ENCODE measurements around the gene CBLN3.
"Not testable (repeated sequence)": the region's sequence is repeated elsewhere in the genome, so short reads cannot be mapped to it uniquely, and the experiment has no call there.

CBLN3 gene

DNA sequence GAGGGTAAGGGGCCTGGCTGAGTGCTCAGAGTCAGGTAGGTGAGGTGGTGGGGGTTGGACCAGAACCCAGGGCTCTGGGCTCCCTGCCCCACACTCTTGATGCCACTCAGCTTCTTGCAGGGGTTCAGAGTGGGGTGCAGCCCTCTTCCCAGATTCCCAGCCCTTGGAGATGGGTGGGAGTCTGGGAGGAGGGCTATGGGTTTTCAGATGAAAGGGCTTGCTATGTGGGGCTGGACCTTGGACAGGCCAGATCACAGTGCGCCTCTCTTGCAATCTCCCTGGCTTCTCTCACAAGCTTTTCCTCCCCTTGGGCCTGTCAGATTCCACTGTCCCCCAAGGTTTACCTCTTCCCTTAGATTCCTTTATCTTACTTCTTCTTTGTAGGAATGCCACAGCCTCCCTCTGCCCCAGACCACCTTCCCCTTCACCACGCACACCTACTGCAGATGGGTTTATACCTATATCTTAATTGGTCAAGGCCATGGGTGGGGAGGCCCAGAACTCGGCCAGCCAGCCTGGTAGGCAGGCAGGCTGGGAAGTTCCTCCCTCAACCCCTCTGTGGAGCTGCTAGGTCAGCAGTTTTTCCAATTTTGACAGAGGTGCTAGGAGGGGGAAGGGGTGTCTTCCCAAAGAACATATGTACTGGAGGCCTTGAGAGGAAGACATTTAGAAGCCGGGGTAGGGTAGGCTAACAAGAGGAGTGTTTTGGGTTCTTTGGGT lies 29.3 kb downstream of the CBLN3 start:
- no peak for DNase-seq

DNA sequence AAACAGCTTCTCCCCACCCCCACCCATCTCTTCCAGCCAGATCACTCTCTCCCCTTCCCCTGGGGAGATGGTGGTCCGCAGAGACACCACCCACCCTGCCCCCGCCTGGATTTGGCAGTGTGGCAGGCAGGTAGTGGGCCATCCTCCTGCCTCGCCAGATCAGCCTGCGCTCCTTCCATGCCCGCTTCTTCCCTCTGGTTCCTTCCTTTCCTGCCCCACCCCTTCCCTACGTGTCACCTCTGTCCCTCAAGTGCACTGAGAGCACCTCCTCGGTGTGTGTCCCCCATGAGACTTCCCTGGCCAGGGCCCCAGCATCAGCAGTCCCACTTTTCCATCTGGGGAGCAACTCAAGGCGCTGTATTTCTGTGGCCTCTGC lies 30.0 kb downstream of the CBLN3 start:
- DNase-seq = no peak

DNA sequence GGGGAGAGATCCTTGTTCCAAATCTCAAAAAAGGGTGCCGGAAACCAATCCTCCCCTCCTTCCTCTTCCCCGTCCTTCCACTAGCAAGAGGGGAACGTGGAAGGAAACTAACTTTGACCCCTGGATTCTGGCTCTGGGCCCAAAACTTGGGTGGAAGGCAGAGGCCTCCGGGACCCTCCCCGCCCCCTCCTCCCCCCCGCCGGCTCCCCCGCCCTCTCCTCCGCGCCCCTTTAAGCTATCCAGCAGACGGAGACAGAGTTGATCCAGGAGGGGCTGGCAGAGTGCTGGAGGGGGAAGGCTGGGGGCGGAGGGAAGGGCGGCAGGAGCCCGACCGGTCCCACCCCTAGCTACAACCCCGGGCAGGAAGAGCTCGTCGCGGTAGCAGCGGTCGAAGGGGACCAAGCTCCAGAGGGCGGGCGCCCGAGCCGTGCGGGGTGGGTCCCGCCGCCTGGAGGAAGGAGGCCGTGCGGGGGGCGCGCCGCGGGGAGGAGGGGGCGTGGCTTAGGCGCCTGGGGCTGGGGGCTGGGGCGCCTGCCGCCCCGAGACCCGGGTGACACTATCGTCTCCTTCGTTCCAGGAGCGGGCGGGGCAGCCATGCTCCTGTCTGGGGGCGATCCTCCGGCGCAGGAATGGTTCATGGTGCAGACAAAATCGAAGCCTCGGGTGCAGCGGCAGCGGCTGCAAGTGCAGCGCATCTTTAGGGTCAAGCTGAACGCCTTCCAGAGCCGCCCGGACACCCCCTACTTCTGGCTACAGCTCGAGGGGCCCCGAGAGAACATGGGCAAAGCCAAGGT lies 30.6 kb downstream of the CBLN3 start, which contains the start of gene NYNRIN:
Gene NYNRIN, plus strand, starts transcription at position 351 of the 794 bp plus-strand sequence. Its CDS starts 244 bp downstream, at position 595.
- DNase-seq = no peak

DNA sequence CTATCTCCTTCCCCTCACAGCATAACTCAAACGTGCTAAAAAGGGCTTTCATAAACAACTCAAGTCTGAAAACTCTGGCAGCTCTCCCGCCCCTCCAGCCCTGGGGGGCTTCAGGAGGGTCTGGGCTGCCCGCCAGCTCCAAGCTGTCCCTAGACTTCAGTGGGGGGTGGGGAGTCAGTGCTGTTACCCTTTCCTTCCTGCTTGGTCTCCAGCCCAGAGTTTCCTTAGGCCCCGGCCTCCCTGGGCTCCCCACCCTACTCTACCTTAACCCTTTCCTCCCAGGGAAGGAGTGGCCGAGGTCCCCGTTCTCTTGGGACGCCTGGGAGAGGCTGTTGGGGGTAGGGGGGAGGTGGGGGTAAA lies 31.2 kb downstream of the CBLN3 start:
- DNase-seq = no peak

DNA sequence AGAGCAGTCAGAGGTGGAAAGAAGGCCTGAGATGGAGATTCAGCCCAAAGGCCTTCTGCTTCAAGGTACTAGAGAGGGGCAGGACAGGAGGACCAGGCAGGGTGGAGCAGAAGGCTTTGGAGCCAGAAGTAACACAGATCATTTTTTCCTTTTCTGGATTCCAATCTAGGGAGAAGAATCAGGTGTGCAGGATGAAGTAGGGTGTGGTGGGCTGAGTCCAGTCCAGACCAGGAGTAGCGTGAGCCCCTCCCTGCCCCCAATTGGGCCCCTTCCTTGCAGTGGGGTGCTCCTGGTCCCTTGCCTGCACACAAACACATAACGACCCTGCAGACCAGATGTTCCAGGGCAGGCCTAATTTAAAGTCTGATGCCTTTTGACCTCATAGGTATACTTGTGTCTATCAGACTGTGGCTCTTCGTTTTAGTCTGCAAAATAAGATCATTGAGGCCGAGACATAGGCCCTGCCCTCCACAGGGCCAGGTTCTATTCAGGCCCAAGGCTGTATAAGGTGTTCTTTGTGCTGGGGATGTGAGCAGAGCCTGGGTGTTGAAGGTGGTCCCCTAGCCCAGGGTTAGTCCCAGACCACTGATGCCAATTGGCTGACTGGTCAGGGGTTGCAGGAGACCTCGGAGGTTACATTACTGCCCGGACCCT lies 31.7 kb downstream of the CBLN3 start:
- DNase-seq = no peak

DNA sequence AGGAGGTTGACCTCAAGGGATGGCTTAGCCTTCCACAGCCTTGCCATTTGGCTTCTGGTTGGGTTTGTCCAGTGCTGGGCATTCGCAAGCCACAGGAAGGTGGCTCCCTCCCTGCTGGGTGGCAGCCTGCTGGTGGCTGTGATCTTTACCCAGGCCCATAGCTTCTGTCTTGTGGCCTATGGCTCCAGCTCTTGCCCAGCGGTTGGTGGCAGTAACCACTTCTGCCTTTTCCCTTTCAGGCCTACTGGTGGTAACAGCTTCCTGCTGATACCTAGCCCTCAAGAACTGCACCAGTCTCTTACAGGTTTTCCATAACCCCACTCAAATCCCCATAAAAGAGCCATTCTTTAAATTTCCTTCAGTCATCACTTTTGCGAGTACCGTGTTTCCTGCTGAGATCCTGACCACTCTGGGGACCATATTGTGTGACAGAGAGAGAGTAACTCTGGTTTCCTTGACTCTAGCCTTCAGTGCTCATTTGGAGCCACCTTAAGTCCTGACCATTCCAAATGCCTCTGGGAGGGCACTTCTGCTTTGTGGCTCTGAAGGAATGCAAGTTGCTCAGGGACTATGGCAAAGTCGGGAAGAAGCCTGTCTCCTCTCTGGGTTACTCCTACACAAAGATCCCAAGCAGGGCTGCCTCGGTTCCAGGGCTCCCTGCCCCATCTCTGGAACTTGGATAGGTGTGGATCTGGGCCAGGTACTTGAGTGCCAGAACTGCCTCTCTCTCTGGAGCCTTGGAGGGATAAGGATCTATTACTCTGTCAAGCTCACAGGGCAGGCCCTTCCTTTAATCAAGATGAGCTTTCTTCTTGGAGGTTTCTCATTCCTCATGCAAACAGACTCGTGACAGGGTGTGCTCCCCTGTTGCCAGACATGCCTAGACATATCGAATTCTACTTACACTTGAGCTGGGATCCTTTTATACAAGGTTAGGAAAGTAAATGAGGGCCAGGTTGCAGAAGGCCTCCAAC lies 33.6 kb downstream of the CBLN3 start:
- no peak for DNase-seq

DNA sequence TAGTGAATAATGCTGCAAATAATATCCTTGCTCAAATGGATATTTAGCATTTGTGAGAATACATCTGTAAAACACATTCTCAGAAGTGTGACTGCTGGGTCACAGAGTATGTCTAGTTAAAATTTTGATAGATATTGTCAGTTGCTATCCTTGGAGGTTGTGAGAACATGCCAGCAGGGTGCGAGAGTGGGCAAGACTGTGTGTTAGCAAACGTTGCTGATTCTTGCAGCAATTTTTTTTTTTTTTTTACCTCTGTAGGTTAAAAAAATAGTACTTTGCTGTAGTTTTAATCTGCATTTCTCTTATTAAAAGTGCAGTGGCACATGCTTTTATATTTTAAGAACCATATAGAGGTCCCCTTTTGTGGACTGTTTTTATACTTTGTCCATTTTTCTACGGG lies 35.2 kb downstream of the CBLN3 start:
- no peak for DNase-seq

DNA sequence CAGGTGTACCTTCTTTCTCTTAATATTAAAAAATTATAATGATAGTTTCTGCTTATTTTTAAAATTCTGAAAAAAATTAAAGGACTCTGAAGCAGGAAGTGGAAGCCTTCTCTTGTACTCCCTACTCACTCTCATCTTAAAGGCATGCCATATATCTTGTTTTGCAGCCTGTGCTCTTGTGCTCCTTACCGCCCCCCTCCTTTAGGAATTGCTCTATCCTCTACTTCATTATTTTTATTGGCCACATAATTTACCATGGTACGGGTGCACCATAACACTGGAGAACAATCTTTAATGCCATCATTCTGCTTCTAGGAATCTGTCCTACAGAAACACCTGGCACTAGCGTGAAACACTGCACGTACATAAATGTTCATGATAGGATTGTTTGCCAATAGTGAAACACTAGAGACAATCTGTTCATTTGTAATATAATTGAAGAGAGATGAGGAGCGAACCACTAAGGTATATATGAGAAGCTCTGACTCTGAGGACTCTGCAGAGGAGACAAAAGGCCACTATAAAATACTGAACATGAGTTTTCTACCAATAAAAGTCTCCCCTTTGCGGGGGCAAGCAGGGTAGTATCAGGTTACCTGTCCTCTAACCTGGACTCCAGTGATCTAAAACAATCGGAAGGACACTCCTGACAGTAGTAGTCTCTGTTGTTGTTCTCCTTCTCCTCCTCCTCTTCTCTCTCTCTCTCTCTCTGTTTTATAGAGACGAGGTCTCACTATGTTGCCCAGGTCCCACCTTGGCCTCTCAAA lies 37.0 kb downstream of the CBLN3 start:
- DNase-seq = no peak

DNA sequence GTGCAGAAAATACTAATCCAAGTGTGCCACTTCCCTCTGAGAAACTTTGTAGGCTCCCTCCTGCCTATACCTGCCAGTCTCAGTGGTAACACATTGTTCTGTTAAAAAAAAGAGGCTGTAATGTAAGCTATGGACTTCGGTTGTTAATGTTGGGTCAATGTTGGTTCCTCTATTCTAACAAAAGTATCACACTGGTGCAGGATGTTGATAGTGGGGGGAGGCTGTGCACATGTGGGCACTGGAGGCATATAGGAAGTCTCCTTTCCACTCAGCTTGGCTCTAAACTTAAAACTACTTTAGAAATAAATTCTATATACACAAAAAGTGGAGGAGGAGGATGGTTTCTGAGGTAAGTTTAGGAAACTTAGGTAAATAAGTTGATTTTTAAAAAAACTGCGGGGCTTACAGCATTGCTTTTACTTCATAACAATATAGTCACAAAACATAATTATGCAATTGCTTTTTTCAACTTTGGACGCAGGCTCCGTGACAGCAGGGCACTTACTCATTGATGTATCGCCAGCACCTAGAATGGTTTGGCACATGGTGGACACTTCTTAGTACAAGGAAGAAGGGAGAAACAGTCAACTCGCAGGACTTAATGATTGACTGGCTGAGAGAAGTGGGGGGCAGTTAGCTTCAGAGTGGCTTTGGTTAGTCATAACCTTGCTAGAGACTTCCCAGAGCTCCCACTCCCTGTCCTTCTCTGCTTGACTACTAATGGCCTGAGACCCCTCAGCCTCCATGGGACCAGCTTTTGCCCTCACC lies 38.6 kb downstream of the CBLN3 start:
- DNase-seq = no peak

DNA sequence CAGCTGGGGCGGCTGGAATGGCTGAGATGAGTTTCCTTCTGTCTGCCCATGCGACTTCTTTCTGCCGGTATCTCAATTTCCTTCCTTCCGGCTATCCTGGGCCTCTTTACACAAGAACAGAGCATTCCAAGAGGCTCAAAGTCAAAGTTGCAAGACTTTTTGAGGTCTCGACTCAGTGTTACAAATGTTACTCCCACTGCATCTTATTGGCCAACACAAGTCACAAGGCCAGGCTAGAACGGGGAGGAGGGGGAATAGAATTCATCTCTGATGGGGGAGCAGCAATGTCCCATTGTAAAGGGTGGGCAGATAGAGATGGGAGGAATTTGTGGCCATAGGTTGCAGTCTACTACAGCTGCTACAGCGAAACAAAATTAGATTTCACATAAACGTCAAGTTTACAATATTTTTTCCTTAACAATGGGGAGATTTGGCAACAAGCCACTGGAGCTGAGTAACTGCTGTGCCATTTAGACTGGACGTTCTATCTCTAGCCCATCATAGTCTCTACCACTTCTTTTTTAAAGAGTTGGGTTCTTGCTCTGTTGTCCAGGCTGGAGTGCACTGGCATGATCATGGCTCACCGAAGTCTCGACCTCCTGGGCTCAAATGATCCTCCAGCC lies 40.1 kb downstream of the CBLN3 start:
- DNase-seq = no peak

DNA sequence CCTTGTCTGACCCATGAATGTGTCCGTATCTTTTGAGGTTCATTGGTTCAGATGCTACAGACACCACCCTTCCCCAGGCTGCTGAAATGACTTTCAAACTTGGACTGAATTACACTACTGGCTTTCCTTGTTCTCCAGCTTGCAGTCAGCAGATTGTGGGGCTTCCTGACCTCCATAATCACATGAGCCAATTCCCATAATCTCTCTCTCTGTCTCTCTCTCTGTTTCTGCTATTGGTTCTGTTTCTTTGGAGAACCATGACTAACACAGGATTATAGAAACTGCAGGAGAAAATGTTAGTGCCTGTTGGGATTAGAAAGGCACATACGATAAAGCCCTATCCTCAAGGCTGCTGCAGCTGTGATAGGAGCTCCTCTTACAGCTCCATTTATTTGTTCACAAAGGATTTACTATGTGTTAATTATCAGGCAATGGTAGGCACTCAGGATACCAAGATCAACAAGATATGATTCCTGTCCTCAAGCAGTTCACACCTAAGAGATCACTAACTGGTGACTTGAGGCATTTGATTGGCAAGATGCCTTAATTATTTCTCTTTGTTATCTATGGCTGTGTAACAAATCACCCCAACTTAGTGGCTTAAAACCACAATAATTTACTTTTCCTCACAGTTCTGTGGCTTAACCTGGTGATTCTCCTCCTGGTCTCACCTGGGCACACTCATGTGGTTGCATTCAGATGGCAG lies 40.8 kb downstream of the CBLN3 start:
- DNase-seq = no peak

DNA sequence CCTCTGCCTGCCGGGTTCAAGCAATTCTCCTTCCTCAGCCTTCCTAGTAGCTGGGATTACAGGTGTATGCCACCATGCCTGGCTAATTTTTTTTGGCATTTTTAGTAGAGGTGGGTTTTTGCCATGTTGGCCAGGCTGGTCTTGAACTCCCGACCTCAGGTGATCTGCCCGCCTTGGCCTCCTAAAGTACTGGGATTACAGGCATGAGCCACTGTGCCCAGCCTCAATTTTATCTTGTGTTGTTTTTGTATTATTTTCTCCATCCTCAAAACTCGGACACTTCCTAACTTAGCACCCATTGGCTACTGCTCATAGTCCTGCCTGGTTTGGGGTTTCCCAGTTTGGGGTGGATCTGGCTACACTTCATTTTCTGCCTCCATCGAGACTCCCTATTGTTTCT lies 41.9 kb downstream of the CBLN3 start:
- not testable (repeated sequence) for DNase-seq

DNA sequence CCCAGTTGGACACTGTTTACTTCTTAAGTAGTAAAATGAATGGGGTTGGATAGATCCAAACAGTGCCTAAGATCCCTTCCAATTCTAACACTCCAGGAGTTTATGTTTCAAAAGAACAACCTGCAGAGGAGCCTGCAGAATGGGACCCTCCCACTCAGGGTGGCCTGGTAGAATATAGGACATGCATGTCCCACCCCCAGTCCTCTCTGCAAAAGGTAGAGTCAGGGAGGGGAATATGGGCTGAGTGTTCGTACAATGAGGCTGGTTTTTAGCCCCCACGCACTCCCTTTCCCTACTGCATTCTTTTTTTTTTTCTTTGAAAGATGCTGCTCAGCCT lies 42.5 kb downstream of the CBLN3 start:
- no peak for DNase-seq

DNA sequence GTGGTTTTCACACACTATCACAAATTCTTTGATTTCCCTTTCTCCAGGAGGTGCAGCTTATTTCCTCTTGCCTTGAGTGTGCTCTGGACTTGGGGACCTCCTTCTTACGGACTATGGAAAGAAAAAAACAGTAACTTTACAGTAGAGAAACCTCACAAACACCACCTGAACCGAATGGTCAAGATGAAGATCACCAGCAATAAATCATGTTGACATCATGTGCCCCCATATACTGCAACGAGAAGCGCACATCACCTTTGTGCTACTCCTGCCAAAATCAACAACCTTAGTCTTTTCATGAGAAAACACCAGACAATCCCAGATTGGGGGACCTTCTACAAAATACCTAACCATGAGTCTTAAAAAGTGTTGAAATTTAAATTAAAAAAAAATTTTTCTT lies 43.9 kb downstream of the CBLN3 start:
- no peak for DNase-seq

DNA sequence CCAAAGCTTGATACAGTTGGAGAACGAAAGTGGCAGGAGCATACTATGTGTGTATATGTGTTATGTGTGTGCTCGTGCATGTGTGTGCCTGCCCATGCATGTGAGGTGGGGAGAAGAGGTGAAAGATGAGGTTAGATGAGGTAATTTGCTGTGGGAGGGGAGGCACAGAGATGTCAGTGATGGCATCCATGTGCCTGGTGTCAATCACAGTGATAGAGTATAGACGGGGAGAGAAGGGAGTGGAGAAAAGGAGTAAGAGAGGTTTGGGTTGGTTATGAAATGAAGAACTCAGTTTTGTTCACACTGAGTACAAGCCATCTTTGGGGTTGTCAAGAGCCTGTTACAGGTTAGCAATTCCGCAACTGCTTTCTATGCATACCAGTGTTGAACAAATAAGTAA lies 45.3 kb downstream of the CBLN3 start:
- no peak for DNase-seq

DNA sequence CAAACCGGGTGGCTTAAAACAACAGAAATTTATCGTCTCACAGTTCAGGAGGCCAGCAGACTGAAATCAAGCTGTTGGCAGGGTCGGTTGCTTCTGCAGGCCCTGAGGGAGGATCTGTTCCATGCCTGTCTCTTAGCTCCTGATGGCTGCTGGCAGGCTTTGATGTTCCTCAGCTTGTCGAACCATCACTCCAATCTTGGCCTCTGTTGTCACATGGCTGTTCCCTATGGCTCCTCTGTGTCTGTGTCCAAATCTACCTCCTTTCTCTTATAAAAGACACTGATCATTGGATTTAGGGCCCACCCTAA lies 47.5 kb downstream of the CBLN3 start:
- no peak for DNase-seq

DNA sequence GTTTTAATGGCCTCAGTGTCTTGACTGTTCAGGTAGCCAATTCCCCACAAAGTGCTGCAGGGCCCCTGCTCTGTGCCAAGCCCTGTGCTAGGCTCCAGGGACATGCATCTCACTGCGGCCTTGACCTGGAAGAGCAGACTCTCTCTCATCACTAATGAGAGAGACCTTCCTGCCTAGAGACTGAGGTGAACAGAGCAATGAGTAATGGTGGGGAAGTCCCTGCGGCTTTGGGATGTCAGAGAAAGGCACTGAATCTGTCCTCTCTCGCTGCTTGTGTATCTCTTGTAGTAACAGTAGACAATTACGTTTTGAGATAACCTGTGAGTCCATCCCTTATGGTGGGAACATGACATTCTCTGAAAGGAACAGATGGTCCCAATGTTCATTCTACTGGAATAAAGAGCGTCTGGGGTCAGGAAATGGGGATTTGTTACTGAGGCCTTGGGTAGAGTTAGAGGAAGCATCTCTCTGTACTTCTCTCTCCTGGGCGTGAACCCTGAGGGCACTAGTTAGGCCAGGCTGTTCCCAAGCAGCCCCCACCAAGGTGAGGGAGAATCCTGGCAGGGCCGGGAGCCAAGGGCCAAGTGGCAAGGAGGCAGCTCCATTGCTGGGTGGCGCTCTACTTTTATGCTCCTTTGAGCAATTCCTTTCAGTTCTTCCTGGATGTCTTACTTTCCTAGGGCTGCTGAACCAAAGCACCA lies 48.0 kb downstream of the CBLN3 start:
- DNase-seq = no peak

DNA sequence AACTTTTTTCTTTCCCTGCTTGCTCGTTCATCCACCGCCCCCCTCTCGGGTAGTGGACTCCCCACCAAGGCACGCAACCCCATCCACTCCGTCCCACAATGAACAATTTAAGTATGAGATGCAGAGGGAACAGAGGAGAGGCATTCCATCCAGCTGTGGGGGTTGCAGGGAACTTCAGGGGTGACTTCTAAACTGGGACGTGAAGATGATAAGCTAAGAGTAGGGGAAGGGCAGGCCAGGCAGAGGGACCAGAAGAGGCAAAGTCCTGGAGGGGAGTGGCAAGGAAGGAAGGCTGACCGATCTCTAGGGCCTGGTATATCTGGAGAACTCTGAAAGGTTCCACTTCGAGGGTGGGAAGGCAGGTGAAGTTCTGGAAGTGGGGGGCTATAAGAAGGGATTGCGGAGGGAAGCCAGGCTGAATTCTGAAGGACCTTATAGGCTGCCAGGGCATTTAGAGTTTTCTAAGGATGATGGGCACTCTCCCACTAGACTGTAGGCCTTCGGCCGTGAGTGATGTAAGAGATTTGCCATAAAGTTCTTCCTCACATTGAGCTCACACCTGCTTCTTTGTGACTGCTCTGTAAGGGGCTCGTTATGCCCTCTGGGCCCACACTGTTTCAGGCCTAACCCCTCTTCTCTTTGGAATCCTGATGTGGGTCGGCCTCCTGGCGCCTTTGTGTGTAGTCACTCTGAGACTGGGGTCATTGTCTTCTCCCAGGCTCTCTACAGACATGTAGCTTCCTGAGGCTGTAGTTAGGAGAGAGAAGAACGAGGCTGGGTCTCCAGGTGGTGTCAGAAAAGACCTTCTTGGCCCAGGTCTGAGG lies 49.3 kb downstream of the CBLN3 start:
- no peak for DNase-seq
